HG02852 (cell line): ENCODE results near the gene BCKDHB.
"Not testable (repeated sequence)": the region's sequence is repeated elsewhere in the genome, so short reads cannot be mapped to it uniquely, and the experiment has no call there.

Experiments used
- ATAC-seq: cut with Tn5 transposase; IDR thresholded peaks from one replicate; pipeline ENCODE4 v1.9.1; 2021; ENCODE audit warnings: mild to moderate bottlenecking, moderate library complexity; ENCODE audit not compliant: unreplicated experiment

BCKDHB gene

GRCh38 chr6:80106418-80107235, at the start of gene BCKDHB:
Gene BCKDHB, plus strand, starts transcription at chr6:80106671. Its CDS starts 23 bp downstream, at chr6:80106694.
- ATAC-seq: peak; percentile 99

GRCh38 chr6:80060774-80061173, 45.7 kb upstream of the BCKDHB start:
- ATAC-seq: no peak

GRCh38 chr6:80068146-80068545, 38.3 kb upstream of the BCKDHB start:
- ATAC-seq: not testable (repeated sequence)

- not testable (repeated sequence) for ATAC-seq
Observed at GRCh38 chr6:80070431-80070830, 36.0 kb upstream of the BCKDHB start.

GRCh38 chr6:80077067-80077466, 29.4 kb upstream of the BCKDHB start:
- ATAC-seq: no peak

- ATAC-seq: no peak
Observed at GRCh38 chr6:80088637-80089036, 17.8 kb upstream of the BCKDHB start.

- no peak for ATAC-seq
Observed at GRCh38 chr6:80091506-80091905, 15.0 kb upstream of the BCKDHB start.

- no peak for ATAC-seq
Observed at GRCh38 chr6:80094017-80094416, 12.5 kb upstream of the BCKDHB start.

- no peak for ATAC-seq
Observed at GRCh38 chr6:80095600-80095999, 10.9 kb upstream of the BCKDHB start.

- no peak for ATAC-seq
Observed at GRCh38 chr6:80098392-80098791, 8.1 kb upstream of the BCKDHB start.

- no peak for ATAC-seq
Observed at GRCh38 chr6:80104520-80104919, 2.0 kb upstream of the BCKDHB start.

GRCh38 chr6:80105972-80106417, 476 bp upstream of the BCKDHB start:
- peak; percentile 13 for ATAC-seq

- not testable (repeated sequence) for ATAC-seq
Observed at GRCh38 chr6:80122576-80122975, 16.1 kb downstream of the BCKDHB start.

GRCh38 chr6:80126657-80127345, 20.3 kb downstream of the BCKDHB start:
- ATAC-seq: no peak

- no peak for ATAC-seq
Observed at GRCh38 chr6:80129485-80129884, 23.0 kb downstream of the BCKDHB start.

GRCh38 chr6:80133020-80133419, 26.5 kb downstream of the BCKDHB start:
- no peak for ATAC-seq

GRCh38 chr6:80134065-80134464, 27.6 kb downstream of the BCKDHB start:
- ATAC-seq: no peak

GRCh38 chr6:80142586-80142985, 36.1 kb downstream of the BCKDHB start:
- ATAC-seq: no peak

- ATAC-seq: no peak
Observed at GRCh38 chr6:80143419-80143937, 37.0 kb downstream of the BCKDHB start.

GRCh38 chr6:80144753-80145315, 38.4 kb downstream of the BCKDHB start:
- no peak for ATAC-seq

- ATAC-seq: no peak
Observed at GRCh38 chr6:80145509-80145908, 39.0 kb downstream of the BCKDHB start.

- no peak for ATAC-seq
Observed at GRCh38 chr6:80145921-80146320, 39.5 kb downstream of the BCKDHB start.
